NK-92 (cell line): Measurements from ENCODE around the gene MSMO1.

ENCODE experiments used
- DNase-seq: peaks from one replicate; lab custom pipeline; 2025; ENCODE audit not compliant: unreplicated experiment; lab: John Stamatoyannopoulos, UW

MSMO1 gene

GRCh38 chr4:165386328-165386727 lies 58.9 kb downstream of the MSMO1 start:
- no peak for DNase-seq

- no peak for DNase-seq
Observed at GRCh38 chr4:165388756-165389155, 61.3 kb downstream of the MSMO1 start.
